SKM-1 treated with dmso at 0.1 percent for 144 hours (cell line): ENCODE measurements around the gene SDC4.
"Not testable (repeated sequence)": the region's sequence is repeated elsewhere in the genome, so short reads cannot be mapped to it uniquely, and the experiment has no call there.

Experiments
- DNase-seq: peaks from one replicate; lab custom pipeline; 2025; ENCODE audit not compliant: unreplicated experiment; lab: John Stamatoyannopoulos, UW

SDC4 gene

DNA sequence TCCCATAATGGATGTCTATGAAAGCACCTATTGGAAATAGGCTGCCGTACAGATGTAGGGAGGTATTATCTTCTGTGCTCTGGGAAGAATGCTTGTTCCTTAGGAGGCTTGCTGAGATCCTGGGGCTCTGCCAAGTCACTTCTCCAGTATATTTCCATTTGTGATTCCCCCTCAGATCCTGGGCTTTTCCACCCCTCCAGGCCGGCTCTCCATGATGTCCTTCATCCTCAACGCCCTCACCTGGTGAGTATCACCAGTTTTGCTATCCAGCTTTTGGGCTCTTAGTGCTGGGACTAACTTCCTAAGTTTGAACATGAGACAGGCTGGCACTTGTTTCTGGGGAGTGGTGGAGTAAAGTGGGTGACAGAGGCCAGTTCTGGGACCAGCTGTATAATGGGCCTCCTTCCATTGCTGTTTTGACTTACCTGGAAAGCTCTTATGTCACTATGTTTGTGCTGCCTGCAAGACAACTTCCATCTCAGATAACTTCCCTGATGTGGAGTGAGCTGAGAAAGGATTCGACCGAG lies 17.3 kb upstream of the SDC4 start:
- no peak for DNase-seq

DNA sequence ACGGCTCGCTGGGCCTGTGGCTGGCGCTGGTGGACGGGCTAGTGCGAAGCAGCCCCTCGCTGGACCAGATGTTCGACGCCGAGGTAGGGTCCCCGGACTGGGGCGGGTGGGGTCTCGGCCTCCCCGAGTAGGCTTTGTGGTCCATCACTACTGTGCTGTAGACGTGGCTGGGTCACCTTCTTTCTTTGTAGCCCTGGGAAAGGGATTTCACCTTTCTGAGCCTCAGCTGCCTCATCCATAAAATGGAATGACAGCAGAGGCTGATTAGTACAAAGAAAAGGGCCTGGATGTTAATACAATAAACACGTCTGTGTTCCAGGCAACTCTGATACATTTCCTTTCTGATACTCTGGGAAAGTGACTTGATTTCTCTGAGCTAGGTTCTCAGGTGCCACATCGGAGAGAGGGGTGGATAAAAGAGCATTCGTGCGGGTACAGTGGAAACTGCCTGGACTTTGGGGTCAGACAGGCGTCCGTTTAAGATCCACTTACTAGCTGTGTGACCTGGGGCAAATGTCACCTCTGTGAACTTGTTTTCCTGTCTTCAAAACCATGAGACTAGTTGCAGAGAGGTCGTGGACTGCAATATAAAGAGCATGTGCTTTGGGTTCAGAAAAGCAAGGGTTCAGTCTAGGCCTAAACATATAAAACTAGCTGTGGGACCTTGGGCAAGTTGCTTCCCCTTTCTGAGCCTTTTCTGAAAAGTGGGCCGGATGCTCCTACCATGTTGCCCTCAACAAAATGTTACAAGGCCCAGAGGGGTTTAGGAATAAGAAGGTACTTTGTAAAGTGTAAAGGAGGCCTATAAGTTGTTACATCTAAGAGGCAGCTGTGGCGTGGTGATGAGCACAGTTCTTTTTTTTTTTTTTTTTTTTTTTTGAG lies 15.6 kb upstream of the SDC4 start:
- DNase-seq: no peak

DNA sequence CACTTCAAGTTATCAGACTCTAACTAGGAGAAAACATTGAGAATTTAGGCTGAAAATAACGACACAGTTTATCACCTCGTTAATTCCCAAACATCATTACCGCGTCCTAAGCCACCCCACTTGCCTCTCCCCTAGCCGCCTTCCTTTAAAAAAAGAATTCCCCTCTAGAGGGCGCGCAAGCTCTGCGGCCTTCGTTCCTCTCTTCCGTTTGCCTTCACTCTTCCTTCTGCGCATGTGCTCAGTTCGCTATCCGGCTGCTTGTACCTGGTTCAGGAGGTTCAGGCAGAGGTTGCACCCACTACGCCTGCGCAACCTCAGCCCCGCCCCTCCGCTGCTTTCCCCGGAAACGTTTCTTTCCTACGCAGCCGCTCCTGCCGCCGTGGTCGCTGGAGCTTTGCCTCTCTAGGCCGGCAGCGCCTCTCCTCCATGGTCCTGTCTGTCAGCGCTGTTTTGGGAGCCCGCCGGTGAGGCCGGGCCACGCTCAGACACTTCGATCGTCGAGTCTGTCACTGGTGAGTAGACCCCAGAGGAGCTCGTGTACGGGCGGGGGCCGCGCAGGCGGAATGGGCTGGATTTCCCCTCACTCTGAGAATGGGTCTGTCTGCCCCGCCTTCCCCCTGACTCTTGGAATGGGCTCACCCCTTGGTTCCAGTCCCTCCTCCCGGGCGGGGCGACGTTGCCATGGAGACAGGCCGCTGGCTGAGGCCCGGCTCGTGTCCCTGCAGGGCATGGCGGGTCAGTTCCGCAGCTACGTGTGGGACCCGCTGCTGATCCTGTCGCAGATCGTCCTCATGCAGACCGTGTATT lies 14.8 kb upstream of the SDC4 start, which contains the start of gene SYS1:
Gene SYS1, plus strand, starts transcription at position 353 of the 807 bp plus-strand sequence. Its CDS starts 376 bp downstream, at position 729.
- peak; percentile 97 for DNase-seq

DNA sequence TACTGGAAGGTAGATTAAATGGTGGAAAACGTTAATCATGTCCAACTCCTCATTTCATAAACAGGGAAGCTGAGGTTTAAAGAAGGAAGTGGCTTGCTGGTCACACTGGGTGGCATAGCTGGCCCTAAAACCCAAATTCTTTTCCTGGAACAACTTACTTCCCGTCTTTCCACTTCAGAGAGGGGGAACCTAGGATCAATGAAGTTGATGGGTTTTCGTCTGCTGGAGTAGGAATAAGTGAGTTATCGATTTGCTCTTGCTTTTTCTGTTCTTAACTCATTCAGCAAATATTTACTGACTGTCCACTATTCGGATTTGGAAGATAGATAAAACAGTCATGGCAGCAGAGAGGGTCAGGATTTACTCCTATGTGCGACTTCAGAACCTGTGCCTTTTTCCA lies 13.6 kb upstream of the SDC4 start:
- DNase-seq: no peak

DNA sequence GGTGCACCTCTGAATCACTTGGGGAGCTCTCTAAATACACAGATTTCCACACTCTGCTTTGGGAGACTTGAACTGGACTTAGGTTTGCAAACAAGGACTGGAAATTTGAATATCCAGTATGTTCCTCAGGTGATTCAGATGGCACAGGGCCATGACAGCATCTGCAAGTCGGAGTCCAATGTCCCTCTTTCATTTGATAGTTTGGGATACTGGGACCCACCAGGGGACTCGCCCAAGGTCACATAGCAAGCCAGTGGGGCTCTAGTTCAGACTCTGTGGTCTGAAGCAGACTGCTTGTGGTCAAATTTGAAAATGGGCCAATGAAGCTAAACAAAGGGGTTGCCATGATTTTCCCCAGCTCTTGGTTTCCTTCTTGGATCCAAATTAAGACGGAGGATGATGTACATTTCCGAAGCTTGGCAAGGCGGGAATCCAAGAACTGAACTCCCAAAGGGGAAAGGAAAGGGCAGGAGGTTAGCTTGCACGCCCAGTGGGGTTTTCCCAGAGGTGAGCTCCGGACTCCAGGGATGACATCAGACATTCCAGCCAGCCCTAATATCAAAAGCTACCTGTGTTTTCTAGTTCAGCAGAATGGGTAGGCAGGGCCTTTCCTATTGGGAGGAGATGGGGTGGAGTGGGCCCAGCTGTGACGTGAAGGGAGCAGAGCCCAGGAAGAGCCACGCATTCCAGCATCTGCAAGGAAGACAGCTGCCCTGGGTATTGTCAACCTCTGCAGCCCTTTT lies 11.4 kb upstream of the SDC4 start:
- no peak for DNase-seq

DNA sequence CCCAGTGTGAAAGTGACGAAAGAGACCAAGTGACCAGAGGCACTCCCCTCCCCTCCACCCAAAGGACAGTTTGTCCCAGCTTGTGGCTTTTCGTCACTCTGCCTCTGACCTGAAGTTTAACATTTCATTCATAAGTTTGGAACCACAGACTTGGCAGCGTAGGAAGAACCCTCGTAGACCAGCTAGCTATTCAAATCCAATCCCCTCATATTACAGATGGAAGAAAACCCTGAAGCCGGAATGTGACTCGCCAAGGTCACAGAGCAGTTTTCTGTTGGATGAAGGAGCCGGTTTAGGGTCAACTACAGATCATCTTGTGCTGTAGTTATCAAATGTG lies 10.8 kb upstream of the SDC4 start:
- DNase-seq: no peak

DNA sequence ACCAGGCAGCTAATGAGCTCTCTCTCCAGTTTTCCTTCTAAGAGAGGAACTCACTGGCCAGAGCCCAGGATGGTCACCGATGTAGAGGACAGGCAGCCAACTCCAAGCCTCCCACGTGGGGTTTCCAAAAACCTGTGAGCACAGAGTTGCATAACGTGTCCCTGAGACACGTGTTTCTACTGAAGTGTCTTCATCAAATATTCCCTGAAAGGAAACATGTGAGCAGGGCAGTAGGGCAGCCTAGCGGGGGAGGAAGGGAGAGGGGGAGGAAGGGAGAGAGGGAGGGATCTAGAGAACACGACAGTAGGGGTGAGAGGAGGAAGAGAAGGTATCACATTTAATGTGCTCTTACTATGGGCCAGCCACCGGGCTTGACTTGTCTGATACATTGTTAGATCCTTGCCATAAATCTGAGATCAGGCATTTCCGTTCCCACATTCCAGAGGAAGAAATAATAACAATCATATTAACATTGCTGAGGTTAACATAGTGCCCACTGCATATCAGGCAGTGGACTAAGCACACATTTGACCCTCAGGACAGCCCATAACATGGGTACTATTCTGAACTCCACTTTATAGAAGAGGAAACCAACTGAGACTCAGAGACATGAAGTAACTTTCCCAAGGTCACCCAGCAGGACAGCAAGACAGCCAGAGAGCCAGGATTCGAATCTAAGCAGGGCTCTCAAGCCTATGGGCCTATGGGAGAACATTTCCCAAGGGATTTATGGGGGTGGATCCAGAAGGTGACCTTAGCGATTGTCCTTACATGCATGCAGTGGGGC lies 10.3 kb upstream of the SDC4 start:
- DNase-seq: no peak

DNA sequence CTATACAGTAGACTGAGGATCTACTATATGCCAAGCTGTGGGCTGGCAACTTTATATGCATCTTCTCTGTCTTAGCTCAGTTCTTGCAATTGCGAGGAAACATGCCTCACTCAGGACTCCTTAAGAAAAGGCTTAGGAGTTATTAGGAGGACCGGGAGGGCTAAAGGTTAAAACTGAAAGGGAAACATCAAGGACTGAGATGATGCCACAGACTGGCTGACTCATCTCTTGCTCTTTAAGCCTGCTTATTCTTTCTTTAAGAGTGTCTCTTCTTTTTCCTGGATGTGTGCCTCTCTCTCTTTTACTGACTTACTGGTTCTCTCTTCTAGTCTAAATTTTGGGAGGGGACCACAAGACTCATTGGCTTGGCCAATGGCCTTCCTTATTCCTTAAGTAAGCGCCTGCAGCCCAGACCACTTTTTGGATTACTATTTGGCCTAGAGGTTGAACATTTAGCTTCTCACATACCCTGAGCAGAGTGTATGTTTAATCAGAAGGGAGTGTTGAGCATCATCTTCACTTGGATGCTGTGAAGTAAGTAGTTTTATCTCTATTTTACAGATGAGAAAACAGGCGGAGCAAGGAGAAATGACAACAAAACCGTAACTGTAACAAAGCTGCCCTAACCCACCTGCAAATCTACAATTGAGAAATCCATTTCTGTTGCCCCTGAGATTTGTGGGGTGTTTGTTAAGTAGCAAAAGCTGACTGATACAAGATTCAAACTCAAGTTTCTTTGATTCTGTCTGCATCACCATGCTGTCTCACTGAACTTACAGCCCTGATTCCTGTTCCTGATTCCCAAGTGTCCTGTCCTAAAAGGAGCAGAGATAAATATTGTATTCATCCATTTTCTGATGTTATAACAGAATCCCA lies 7.2 kb upstream of the SDC4 start:
- no peak for DNase-seq

DNA sequence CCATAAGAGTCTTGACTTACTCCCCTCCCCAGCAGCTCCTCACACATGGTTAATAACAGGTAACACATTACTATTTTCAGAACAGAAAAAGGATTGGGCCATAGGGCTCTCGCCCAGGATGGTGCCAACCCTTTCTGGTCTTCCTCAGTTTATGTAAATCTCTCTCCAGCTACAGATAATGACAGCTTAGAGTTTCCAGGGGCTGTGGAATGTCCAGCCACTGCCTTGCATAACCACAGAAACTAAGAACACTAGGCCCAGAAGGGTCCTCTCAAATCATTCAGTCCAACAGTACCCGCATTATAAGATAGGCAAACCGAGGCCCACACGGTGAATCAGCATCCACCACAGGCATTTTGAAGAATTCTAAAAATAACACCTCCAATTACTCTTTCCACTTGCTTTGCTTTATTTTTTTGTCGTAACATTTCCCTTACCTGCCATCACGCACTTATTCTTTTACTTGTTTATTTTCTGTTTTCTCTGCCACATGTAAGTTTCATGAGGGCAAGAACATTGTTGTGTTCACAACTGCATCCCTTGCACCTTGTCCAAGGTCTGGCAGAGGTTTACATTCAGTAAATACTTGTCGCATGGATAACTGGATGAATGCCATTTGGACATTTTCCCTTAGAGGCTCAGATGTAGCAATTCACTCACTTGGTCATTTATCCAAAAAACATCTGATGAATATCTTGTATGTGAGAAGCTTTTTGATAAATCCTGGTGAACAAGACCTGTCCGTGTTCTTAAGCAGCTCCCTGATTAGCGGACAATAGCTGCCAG lies 6.4 kb upstream of the SDC4 start:
- DNase-seq: no peak

DNA sequence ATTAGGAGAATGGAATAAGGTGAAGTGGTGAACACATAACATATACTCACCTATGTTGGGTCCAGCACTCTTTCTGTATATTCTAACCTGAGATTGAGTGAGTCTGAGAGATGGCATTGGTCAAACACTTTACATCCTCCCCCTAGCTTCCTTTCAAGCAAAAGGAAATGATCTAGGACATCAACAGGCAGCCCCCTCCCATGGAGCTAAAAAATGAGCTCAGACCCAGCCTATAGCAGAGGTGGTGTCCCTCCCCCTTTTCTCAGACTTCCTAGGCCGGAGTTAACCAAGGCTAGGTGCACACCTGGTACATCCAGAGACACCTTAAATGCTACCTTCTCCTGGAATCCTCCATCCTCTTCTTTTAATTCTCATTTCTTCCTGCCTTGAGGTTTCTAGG lies 5.5 kb upstream of the SDC4 start:
- DNase-seq: no peak

DNA sequence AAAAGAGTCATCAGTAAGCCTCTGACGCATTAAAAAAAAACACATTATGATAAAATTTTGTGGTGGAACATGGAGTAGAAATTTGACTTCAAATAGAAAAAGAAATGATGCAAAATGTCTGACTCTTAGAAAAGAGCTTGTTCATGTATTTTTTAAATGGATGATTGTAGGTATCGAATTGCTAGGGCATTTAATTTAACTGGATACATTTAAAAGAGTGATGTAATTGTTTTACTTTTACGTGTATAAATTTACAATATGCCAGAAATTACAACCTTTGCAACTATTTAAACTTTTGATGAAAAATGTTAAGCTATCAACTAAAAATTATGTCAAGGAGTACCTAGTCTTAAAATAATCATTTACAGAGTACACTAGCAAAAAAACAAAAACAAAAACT lies 4.5 kb upstream of the SDC4 start:
- DNase-seq: no peak

DNA sequence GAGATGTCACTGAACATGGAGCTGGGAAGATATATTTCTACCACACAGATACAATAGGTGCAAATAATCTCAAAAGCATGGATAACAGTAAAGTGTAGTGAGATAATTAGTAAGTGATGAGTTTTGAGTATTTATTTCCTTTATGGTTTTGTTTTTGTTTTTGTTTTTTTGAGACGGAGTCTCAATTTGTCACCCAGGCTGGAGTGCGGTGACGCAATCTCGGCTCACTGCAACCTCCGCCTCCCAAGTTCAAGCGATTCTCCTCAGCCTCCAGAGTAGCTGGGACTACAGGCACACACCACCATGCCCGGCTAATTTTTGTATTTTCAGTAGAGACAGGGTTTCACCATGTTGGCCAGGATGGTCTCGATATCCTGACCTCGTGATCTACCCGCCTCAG lies 2.6 kb upstream of the SDC4 start:
- not testable (repeated sequence) for DNase-seq

DNA sequence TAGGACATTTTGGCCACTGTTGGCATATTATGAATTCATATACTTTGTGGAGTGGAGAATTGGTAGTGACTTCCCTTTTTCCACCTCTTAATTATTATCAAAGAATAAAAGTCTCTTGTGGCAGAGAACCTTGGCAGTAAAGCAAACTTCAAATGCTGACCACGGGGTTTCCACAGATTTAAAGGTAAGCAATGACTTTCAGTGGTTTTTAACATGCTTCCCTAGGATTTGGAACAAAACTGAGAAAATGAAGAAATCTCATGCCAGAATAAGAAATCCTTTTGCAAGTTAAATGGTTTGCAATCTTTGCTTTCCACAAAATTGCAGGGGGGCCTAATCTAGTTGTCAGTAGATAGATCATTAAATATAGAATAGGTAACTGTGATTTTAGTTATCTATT lies 2.0 kb upstream of the SDC4 start:
- no peak for DNase-seq

DNA sequence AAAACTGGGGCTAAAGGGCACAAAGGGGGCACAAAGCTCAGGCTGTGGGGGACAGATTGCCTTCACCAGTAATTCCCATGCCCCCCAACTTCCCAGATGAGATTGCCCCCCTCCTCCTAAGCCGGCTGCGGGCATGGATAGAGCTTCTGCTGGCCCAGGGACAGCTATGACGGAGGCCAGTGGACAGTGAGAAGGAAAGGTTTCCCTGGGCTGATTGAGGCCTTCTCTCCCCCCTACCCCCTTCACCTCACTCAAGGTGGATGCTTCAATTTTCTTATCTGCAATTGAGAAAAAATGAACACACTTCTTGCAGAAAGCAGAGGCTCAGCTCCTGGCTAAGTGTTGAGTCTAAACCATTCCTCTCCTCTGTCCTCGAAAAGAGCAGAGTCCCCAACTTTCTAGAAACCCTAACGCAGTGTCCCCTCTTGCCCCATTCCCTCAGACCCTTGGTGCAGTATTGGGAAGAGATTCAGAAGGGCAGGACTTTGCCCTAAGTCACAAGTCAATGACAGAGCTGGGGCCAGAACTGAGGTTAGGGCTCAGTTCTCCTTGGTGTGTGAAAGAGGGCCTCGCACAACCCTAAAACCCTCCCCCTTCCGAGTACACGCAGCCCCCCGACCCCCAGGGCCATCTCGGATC lies 808 bp downstream of the SDC4 start:
- DNase-seq: no peak

DNA sequence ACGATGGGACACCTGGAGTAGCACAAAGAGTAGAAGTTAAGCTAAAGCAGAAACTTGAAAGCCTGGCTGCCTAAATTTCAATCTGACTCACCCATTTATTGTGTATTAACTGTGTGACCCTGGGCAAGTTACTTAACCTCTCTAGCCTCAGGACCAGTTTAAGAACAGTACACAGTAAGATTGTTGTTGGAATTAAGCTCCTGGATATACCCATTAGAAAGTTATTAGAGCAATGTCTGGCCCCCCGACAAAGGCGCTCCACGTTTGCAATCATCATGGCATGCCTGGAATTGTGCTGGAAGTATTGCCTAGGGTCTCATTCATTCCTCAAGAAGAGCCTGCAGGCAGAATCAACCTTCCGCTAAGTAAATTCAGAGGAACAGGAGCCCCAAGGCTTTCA lies 1.4 kb downstream of the SDC4 start:
- DNase-seq: no peak

DNA sequence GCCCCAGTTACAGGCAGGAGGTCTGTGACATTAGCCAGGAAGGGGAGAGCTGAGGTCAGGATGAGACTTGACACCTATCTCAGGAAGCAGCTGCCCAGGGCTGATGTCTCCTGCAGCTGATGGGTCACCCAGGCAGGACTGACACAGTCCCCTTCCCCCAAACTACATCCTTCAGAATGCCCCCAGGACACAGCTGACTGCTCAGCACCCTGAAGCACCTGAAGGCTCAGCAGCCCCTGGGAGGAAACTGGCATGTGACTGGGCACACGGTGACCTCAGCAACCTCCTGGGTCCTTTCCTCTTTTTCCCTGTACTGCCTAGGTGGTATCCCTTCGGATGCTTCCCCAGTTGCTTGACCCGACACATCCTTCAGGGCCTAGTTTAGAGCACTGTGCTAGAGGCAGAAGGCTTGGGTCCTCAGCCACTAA lies 1.9 kb downstream of the SDC4 start:
- DNase-seq: no peak

DNA sequence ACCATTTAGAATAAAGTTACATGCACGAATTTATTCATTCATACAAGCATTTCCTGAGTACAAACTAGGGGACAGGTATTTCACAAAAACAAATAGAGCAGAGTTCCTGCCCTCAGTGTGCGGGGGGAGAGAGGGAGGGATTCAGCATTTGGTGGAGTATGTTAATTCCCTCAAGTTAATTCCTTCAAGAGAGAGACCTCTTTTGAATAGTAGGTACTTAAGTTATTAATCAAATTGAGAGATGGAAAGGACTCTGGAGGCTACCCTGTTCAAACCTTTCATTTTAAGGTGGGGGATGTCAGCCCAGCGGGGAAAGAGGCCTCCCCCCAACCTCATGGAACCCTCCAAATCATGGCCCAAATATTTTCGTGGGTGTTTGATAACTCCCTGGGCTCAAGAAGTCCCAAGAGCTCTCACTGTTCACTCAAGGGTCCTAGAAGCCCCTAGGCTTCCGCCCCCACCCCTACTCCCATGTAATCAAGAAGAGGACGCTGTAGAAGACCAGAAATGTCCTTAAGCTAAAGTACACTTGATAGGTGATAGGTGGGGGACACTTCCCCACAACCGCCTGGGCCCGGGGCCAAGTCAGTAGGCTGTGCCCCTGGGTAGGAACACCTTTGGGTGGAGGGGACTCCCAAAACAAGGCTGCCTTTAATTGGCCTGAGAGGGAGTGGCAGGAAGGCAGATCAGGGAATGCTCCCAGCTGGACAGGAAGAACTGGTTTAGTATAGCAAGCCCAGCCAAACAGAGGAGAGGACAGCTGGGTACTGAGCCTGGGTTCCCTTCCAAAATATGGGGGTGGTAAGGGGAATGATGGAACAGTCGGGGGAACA lies 2.9 kb downstream of the SDC4 start:
- DNase-seq: no peak
